ENCODE measurements around the gene GRIA4.

GRIA4 gene

GRCh38 chr11:105824457-105825013, 214.7 kb downstream of the GRIA4 start:
- no peak for FAIRE-seq
- no peak for TF ChIP-seq TAF1 (IDR thresholded peaks at IDR 0.05; ENCODE audit: low read depth, low read length)
- no peak for TF ChIP-seq SPI1 (IDR thresholded peaks at IDR 0.05; ENCODE audit: low read depth, low read length)
- no peak for TF ChIP-seq POLR2A (IDR thresholded peaks at IDR 0.05; ENCODE audit: low read depth, low read length)
- TF ChIP-seq POLR2AphosphoS5 (IDR thresholded peaks at IDR 0.05; ENCODE audit: low read depth, low read length), result no peak
- no peak for TF ChIP-seq POU2F2 (IDR thresholded peaks at IDR 0.05; ENCODE audit: low read depth, low read length)
- no peak for TF ChIP-seq PAX5 (IDR thresholded peaks at IDR 0.05; ENCODE audit: insufficient read depth, low read length, severe bottlenecking)
- DNase-seq (ENCODE audit: insufficient read length, low spot score), result no peak

GRCh38 chr11:105825141-105825540, 215.3 kb downstream of the GRIA4 start:
- TF ChIP-seq POLR2AphosphoS5 (IDR thresholded peaks at IDR 0.05; ENCODE audit: low read depth, low read length) (no peak), SPI1 (IDR thresholded peaks at IDR 0.05; ENCODE audit: low read depth, low read length) (no peak), POLR2A (IDR thresholded peaks at IDR 0.05; ENCODE audit: low read depth, low read length) (no peak), TAF1 (IDR thresholded peaks at IDR 0.05; ENCODE audit: low read depth, low read length) (no peak), POU2F2 (IDR thresholded peaks at IDR 0.05; ENCODE audit: low read depth, low read length) (no peak)
- DNase-seq (ENCODE audit: insufficient read length, low spot score) (no peak), FAIRE-seq (no peak)

GRCh38 chr11:105827906-105828305, 218.0 kb downstream of the GRIA4 start:
- no peak for FAIRE-seq
- no peak for TF ChIP-seq TAF1 (IDR thresholded peaks at IDR 0.05; ENCODE audit: low read depth, low read length)
- TF ChIP-seq POU2F2 (IDR thresholded peaks at IDR 0.05; ENCODE audit: low read depth, low read length), result no peak
- no peak for TF ChIP-seq POLR2AphosphoS5 (IDR thresholded peaks at IDR 0.05; ENCODE audit: low read depth, low read length)
- no peak for TF ChIP-seq POLR2A (IDR thresholded peaks at IDR 0.05; ENCODE audit: low read depth, low read length)
- no peak for TF ChIP-seq PAX5 (IDR thresholded peaks at IDR 0.05; ENCODE audit: insufficient read depth, low read length, severe bottlenecking)
- no peak for TF ChIP-seq SPI1 (IDR thresholded peaks at IDR 0.05; ENCODE audit: low read depth, low read length)
- DNase-seq (ENCODE audit: insufficient read length, low spot score), result no peak

GRCh38 chr11:105829084-105829483, 219.2 kb downstream of the GRIA4 start:
- TF ChIP-seq POLR2AphosphoS5 (IDR thresholded peaks at IDR 0.05; ENCODE audit: low read depth, low read length) (no peak), SPI1 (IDR thresholded peaks at IDR 0.05; ENCODE audit: low read depth, low read length) (peak; percentile 99), PAX5 (IDR thresholded peaks at IDR 0.05; ENCODE audit: insufficient read depth, low read length, severe bottlenecking) (no peak), POU2F2 (IDR thresholded peaks at IDR 0.05; ENCODE audit: low read depth, low read length) (no peak), POLR2A (IDR thresholded peaks at IDR 0.05; ENCODE audit: low read depth, low read length) (no peak)
- peak; percentile 71 for FAIRE-seq
- peak; percentile 4 for DNase-seq (ENCODE audit: insufficient read length, low spot score)

- no peak for TF ChIP-seq TAF1 (IDR thresholded peaks at IDR 0.05; ENCODE audit: low read depth, low read length)
- TF ChIP-seq SPI1 (IDR thresholded peaks at IDR 0.05; ENCODE audit: low read depth, low read length), result no peak
- no peak for TF ChIP-seq POLR2AphosphoS5 (IDR thresholded peaks at IDR 0.05; ENCODE audit: low read depth, low read length)
- no peak for TF ChIP-seq PAX5 (IDR thresholded peaks at IDR 0.05; ENCODE audit: insufficient read depth, low read length, severe bottlenecking)
- TF ChIP-seq POLR2A (IDR thresholded peaks at IDR 0.05; ENCODE audit: low read depth, low read length), result no peak
- no peak for TF ChIP-seq POU2F2 (IDR thresholded peaks at IDR 0.05; ENCODE audit: low read depth, low read length)
- FAIRE-seq (no peak), DNase-seq (ENCODE audit: insufficient read length, low spot score) (no peak)
Observed at GRCh38 chr11:105834461-105834860, 224.6 kb downstream of the GRIA4 start.

- no peak for FAIRE-seq
- TF ChIP-seq SPI1 (IDR thresholded peaks at IDR 0.05; ENCODE audit: low read depth, low read length) (no peak), POLR2AphosphoS5 (IDR thresholded peaks at IDR 0.05; ENCODE audit: low read depth, low read length) (no peak)
- DNase-seq (ENCODE audit: insufficient read length, low spot score), result no peak
Observed at GRCh38 chr11:105838668-105839384, 229.0 kb downstream of the GRIA4 start.

- no peak for TF ChIP-seq POLR2A (IDR thresholded peaks at IDR 0.05; ENCODE audit: low read depth, low read length)
- no peak for TF ChIP-seq POU2F2 (IDR thresholded peaks at IDR 0.05; ENCODE audit: low read depth, low read length)
- no peak for TF ChIP-seq POLR2AphosphoS5 (IDR thresholded peaks at IDR 0.05; ENCODE audit: low read depth, low read length)
- TF ChIP-seq SPI1 (IDR thresholded peaks at IDR 0.05; ENCODE audit: low read depth, low read length), result no peak
- TF ChIP-seq TAF1 (IDR thresholded peaks at IDR 0.05; ENCODE audit: low read depth, low read length), result no peak
- TF ChIP-seq PAX5 (IDR thresholded peaks at IDR 0.05; ENCODE audit: insufficient read depth, low read length, severe bottlenecking), result no peak
- FAIRE-seq (no peak), DNase-seq (ENCODE audit: insufficient read length, low spot score) (no peak)
Observed at GRCh38 chr11:105840391-105840790, 230.5 kb downstream of the GRIA4 start.

GRCh38 chr11:105852403-105852802, 242.5 kb downstream of the GRIA4 start:
- no peak for DNase-seq (ENCODE audit: insufficient read length, low spot score)
- TF ChIP-seq POLR2A (IDR thresholded peaks at IDR 0.05; ENCODE audit: low read depth, low read length), result no peak
- no peak for TF ChIP-seq POU2F2 (IDR thresholded peaks at IDR 0.05; ENCODE audit: low read depth, low read length)
- TF ChIP-seq PAX5 (IDR thresholded peaks at IDR 0.05; ENCODE audit: insufficient read depth, low read length, severe bottlenecking), result no peak
- no peak for TF ChIP-seq SPI1 (IDR thresholded peaks at IDR 0.05; ENCODE audit: low read depth, low read length)
- TF ChIP-seq POLR2AphosphoS5 (IDR thresholded peaks at IDR 0.05; ENCODE audit: low read depth, low read length), result no peak
- no peak for TF ChIP-seq TAF1 (IDR thresholded peaks at IDR 0.05; ENCODE audit: low read depth, low read length)

GRCh38 chr11:105854269-105854668, 244.4 kb downstream of the GRIA4 start:
- no peak for DNase-seq (ENCODE audit: insufficient read length, low spot score)
- TF ChIP-seq PAX5 (IDR thresholded peaks at IDR 0.05; ENCODE audit: insufficient read depth, low read length, severe bottlenecking) (no peak), SPI1 (IDR thresholded peaks at IDR 0.05; ENCODE audit: low read depth, low read length) (no peak), TAF1 (IDR thresholded peaks at IDR 0.05; ENCODE audit: low read depth, low read length) (no peak), POU2F2 (IDR thresholded peaks at IDR 0.05; ENCODE audit: low read depth, low read length) (no peak), POLR2A (IDR thresholded peaks at IDR 0.05; ENCODE audit: low read depth, low read length) (no peak), POLR2AphosphoS5 (IDR thresholded peaks at IDR 0.05; ENCODE audit: low read depth, low read length) (no peak)
- FAIRE-seq, result no peak

More at GRCh38 chr11:105852403-105852802, 242.5 kb downstream of the GRIA4 start:
- FAIRE-seq, result no peak
